H54 (cell line): ENCODE results near the gene DNAJC10.
A peak's percentile ranks its signal among the peaks of the same experiment; 100 is the strongest.

Source experiments
- DNase-seq: peaks from one replicate; pipeline ENCODE4 v3.0.0; 2011; ENCODE audit warnings: low spot score, mixed read lengths; ENCODE audit not compliant: insufficient read length
- FAIRE-seq: peaks from 3 replicates; lab custom pipeline; 2011; peaks lifted over from hg19 to GRCh38; lab: Jason Lieb, UNC
- POLR2A ChIP-seq: IDR thresholded peaks from 2 replicates; pipeline ENCODE4 v1.6.1; 2011; ENCODE audit warnings: low read depth, mild to moderate bottlenecking, low read length

The DNAJC10 gene

GRCh38 chr2:182784058-182784706 lies 68.1 kb downstream of the DNAJC10 start:
- FAIRE-seq: no peak
- DNase-seq: no peak
- TF ChIP-seq POLR2A: no peak

GRCh38 chr2:182784777-182785176 lies 68.7 kb downstream of the DNAJC10 start:
- no peak for DNase-seq
- peak; percentile 94 for FAIRE-seq
- no peak for TF ChIP-seq POLR2A

DNA sequence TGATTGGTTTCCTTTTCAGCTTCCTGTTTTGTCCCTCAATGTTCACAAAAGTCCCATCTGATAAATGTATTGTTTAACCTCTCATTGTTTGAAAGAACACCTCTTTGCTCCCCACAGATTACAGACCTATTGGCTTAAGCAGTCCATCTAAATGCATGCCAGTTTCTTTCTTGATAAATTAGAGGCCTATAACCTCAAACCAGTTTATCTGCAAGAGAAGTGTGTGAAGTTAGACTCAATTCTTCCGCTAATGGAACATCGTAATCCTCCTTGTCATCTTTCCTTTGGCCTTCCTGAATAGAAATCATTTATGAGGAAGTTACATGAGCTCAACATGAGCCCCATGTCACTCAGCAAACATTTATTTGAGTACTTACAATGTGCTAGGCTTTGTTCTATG lies 76.4 kb downstream of the DNAJC10 start:
- no peak for DNase-seq
- no peak for TF ChIP-seq POLR2A
- FAIRE-seq: no peak

DNA sequence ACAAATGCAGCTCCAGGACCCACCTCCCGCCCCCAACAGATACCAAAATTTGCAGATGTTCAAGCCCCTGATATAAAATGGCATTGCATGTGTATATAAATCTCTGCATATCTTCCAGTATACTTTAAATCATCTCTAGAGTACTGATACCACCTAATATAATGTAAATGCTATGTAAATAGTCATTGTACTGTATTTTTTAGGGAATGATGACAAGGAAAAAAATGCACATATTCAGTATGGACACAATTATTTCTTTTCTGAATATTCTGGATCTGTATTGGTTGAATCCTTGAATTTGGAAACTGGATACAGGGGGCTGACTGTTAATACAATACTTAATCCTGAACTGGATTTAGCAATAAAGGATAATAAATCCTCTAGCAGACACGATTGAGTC lies 82.7 kb downstream of the DNAJC10 start:
- FAIRE-seq (no peak), DNase-seq (no peak)
- TF ChIP-seq POLR2A: no peak

DNA sequence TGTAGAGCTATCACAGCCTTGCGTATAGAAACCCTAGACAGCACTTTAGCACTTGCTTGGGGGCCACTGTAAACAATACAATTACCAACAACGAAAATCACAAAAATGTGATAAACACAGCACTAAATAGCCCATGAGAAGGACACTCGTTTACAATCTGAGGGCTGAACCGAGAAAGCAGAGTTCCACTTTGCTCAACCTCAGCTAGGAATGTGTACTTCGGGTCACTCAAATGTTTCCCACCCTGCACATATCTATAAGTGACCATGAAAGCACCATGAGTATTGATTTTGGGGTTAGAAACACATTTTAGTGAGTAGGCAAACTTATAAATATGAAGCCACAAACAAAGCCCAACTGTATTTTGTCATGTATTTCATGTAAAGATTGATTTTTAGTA lies 88.1 kb downstream of the DNAJC10 start:
- no peak for TF ChIP-seq POLR2A
- DNase-seq (no peak), FAIRE-seq (no peak)

DNA sequence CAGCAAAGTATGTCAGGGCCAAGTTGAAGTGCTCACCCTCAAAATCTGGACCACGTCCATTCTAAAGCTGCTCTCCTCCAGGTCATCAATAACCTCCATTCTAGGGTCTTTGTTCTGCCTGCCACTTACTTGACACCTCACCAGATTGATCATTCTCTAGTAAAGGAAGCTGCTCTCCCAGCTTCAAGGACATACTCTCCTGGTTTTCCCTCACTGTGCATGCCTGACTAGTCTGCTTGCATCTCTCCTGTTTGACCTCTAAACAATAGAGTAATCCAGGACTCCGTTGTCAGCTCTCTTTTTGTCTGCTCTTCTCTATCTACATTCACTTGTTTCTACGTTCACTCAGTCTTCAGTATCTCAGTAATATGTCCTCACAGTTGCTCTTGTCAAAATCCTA lies 91.3 kb downstream of the DNAJC10 start:
- TF ChIP-seq POLR2A: no peak
- DNase-seq (no peak), FAIRE-seq (no peak)

GRCh38 chr2:182810087-182810486 lies 94.0 kb downstream of the DNAJC10 start:
- no peak for DNase-seq
- no peak for FAIRE-seq
- TF ChIP-seq POLR2A: no peak

- FAIRE-seq (no peak), DNase-seq (no peak)
- no peak for TF ChIP-seq POLR2A
Measured at GRCh38 chr2:182814380-182814779, 98.3 kb downstream of the DNAJC10 start.

GRCh38 chr2:182814804-182815203 lies 98.7 kb downstream of the DNAJC10 start:
- no peak for DNase-seq
- FAIRE-seq: no peak
- TF ChIP-seq POLR2A: no peak

DNA sequence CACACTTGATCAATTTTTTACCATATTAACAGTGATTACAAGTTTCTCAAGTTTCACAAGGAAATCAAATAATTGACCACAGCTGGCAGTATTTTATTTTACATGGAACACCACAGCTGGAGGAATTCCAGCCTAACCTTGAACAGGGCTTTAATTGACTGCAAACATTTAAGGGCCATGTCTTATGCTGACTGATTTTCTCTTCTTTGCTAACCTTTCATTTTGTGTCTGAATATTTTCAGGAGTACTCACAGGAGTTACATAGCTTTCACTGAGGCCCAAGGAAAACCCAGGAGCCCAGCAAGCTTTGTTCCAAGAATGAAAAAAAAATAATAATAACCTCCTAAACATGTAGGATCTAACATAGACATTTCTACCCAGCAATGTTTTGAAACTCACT lies 100.8 kb downstream of the DNAJC10 start:
- no peak for TF ChIP-seq POLR2A
- no peak for DNase-seq
- no peak for FAIRE-seq

GRCh38 chr2:182817558-182817957 lies 101.5 kb downstream of the DNAJC10 start:
- DNase-seq: no peak
- no peak for FAIRE-seq
- TF ChIP-seq POLR2A: no peak

GRCh38 chr2:182818501-182818900 lies 102.4 kb downstream of the DNAJC10 start:
- DNase-seq (no peak), FAIRE-seq (peak; percentile 71)
- no peak for TF ChIP-seq POLR2A

DNA sequence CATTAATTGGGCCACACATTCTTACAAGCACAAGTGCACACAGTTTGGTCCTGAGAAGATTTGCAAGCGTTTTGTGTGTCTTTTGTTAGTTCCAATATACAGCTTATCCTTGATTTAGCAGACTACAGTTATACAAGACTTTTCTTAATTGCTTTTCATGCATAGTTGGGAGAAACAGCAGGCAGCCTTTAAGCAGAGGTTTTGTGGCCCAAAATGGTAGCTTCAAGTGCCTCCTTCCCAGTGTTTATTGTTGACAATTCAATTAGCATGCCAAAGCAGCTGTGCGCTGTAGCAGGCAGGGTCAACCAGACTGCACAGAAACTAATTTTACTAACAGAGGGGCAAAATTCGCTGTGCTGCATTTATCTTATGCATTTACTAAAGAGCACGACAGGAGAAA lies 102.9 kb downstream of the DNAJC10 start:
- no peak for DNase-seq
- no peak for FAIRE-seq
- TF ChIP-seq POLR2A: no peak

DNA sequence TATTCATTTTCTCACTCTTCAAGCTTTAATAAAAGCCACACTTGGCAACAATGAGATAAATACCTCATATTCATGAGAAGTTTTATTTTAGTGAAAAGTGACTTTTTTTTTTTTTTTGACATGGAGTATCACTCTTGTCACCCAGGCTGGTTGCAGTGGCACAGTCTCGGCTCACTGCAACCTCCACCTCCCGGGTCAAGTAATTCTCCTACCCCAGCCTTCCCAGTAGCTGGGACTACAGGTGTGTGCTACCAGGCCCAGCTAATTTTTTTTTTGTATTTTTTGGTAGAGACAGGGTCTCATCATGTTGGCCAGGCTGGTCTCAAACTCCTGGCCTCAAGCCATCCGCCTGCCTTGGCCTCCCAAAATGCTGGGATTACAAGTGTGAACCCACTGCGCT lies 103.4 kb downstream of the DNAJC10 start:
- DNase-seq (no peak), FAIRE-seq (no peak)
- TF ChIP-seq POLR2A: no peak

- FAIRE-seq: no peak
- DNase-seq: no peak
- no peak for TF ChIP-seq POLR2A
Measured at GRCh38 chr2:182821182-182821581, 105.1 kb downstream of the DNAJC10 start.

DNA sequence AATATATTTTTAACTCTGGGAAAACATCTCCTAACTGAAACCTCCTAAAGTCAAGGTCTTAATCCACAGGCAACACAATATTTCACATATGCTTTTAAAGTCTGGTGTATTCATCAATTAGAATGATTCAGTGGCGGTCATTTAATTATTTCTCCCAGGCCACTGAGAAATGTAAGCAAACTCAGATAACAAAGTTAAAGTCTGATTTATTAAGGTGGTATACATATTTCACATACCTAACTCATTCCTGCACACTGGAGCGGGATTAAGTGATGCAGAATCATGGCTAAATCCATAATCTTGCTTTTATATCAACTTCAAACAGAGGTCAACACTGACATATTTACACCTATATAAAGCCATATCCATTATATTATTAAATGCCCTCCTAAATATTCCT lies 106.7 kb downstream of the DNAJC10 start:
- FAIRE-seq (no peak), DNase-seq (no peak)
- TF ChIP-seq POLR2A: no peak
